Neuron (in vitro differentiated cells): ENCODE data around the gene ABCA8.
A peak's percentile ranks its signal among the peaks of the same experiment; 100 is the strongest.
"Not testable (repeated sequence)": the region's sequence is repeated elsewhere in the genome, so short reads cannot be mapped to it uniquely, and the experiment has no call there.

Experiments used
- H2AFZ ChIP-seq: one replicate; pipeline ENCODE4 v1.6.1; 2013; ENCODE audit warnings: low read depth, mild to moderate bottlenecking, inconsistent platforms, low read length, moderate library complexity
- H3K27me3 ChIP-seq: one replicate; pipeline ENCODE4 v1.6.1; 2013; ENCODE audit warnings: low read length; ENCODE audit not compliant: insufficient read depth
- H3K36me3 ChIP-seq: one replicate; pipeline ENCODE4 v1.6.1; 2013; ENCODE audit warnings: low read length; ENCODE audit not compliant: insufficient read depth
- H3K4me1 ChIP-seq: one replicate; pipeline ENCODE4 v1.6.1; 2013; ENCODE audit warnings: low read length; ENCODE audit not compliant: insufficient read depth
- H3K4me3 ChIP-seq: 2 replicates; pipeline ENCODE4 v1.5.1; 2013; ENCODE audit warnings: mild to moderate bottlenecking, low read length, moderate library complexity
- H3K9me3 ChIP-seq: one replicate; pipeline ENCODE4 v1.6.1; 2013; ENCODE audit warnings: low read length

ABCA8 gene

DNA sequence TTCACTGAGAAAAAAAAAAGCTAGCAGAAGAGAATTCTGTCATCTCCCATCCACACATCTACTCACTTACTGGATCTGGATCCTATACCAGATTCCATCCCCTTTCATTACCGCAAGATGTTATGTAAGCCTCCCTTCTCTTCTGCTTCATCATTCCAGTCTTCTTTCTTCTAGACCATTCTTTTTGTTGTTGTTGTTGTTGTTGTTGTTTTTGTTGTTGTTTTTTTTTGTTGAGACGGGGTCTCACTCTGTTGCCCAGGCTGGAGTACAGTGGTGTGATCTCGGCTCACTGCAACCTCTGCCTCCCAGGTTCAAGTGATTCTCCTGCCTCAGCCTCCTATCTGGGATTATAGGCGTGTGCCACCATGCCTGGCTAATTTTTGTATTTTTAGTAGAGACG lies 131.0 kb downstream of the ABCA8 start:
- H3K36me3 ChIP-seq, H3K4me3 ChIP-seq, H3K27me3 ChIP-seq, H2AFZ ChIP-seq, H3K9me3 ChIP-seq: not testable (repeated sequence)
- peaks cover 19% of the 10 kb centered on the region for H3K4me1 ChIP-seq

GRCh38 chr17:68822719-68823289 lies 132.4 kb downstream of the ABCA8 start:
- H3K27me3 ChIP-seq = no peaks in the 10 kb centered on the region
- no peak overlapping the region for H3K4me3 ChIP-seq
- peaks cover 19% of the 10 kb centered on the region for H3K4me1 ChIP-seq
- H2AFZ ChIP-seq = no peak overlapping the region
- no peaks in the 10 kb centered on the region for H3K9me3 ChIP-seq
- no peaks in the 10 kb centered on the region for H3K36me3 ChIP-seq

DNA sequence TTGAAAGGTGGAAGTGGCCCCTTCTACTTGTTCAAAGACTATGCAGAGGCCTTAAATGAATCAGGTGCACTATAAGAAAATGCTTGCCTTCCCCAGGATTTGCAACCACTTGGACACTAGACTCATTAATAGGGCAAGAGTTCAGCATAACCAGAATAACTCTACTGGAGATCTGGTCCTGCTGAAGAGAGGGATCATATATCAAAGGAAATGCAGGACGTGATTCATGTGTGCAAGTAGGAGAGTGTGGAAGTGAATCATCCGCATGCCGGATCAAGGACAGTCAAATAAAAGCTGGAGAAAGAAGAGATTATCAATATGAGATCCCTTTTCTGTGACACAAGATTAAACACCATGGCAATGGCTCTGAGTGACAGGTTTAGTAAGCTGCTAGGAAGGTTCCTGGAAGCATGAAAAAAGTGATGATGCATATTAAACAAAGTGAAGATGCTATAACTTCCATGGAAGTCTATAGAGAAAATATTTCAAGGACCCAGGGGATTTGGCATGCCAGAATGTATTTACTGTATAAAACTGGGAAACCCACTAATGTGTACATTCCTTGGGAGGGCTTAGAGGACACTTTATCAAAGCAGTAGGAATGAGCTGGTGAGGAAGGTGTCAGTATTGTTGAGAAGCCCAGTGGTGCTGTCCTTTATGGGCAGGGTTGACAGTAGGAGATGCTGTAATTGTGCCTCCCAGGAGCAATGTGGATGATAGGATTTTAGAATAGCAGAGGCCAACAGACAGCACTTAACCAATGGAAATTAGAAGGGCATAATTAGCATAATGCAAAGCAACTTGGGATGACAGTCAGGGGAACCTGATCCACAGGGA lies 133.1 kb downstream of the ABCA8 start:
- no peaks in the 10 kb centered on the region for H3K9me3 ChIP-seq
- H2AFZ ChIP-seq = peak overlapping the region; percentile 6

GRCh38 chr17:68820825-68821481 lies 134.2 kb downstream of the ABCA8 start:
- Histone ChIP-seq H3K36me3 (no peaks in the 10 kb centered on the region), H3K4me1 (peaks cover 19% of the 10 kb centered on the region), H3K9me3 (no peaks in the 10 kb centered on the region), H3K27me3 (no peaks in the 10 kb centered on the region), H3K4me3 (no peak overlapping the region), H2AFZ (no peak overlapping the region)

More for the DNA sequence above, 133.1 kb downstream of the ABCA8 start:
- peaks cover 19% of the 10 kb centered on the region for H3K4me1 ChIP-seq
- no peak overlapping the region for H3K4me3 ChIP-seq
- no peaks in the 10 kb centered on the region for H3K27me3 ChIP-seq
- H3K36me3 ChIP-seq = no peaks in the 10 kb centered on the region

- Histone ChIP-seq H2AFZ (no peak overlapping the region), H3K36me3 (no peaks in the 10 kb centered on the region), H3K4me3 (no peak overlapping the region), H3K9me3 (no peaks in the 10 kb centered on the region), H3K27me3 (no peaks in the 10 kb centered on the region), H3K4me1 (peaks cover 19% of the 10 kb centered on the region)
Observed at GRCh38 chr17:68820476-68820824, 134.7 kb downstream of the ABCA8 start.

- no peaks in the 10 kb centered on the region for H3K36me3 ChIP-seq
- no peaks in the 10 kb centered on the region for H3K27me3 ChIP-seq
- H3K9me3 ChIP-seq = no peaks in the 10 kb centered on the region
- peaks cover 19% of the 10 kb centered on the region for H3K4me1 ChIP-seq
- H2AFZ ChIP-seq = no peak overlapping the region
- H3K4me3 ChIP-seq = no peak overlapping the region
Observed at GRCh38 chr17:68819465-68819864, 135.7 kb downstream of the ABCA8 start.
